Endothelial cell of umbilical vein (primary cell): ENCODE measurements around the gene MYL2. TPM values are rescaled to one million over a fixed set of nuclear protein-coding genes. Genes with fewer than 3 reads are reported as not detected.

ENCODE experiments used
- BruUV-seq: library from RNA; stranded (reverse); fragments of 400-500 nt; replicated peaks from 2 replicates; lab custom pipeline; 2021; lab: Mats Ljungman, UMichigan
- CTCF ChIA-PET: fragments of 300-600, 350-600 bp; sonication (Branson Sonifier 250); formaldehyde crosslinking; loops from one replicate; lab custom pipeline; 2021; ENCODE audit warnings: antibody characterized with exemption, inconsistent platforms; lab: Charles Lee
- POLR2A ChIA-PET: fragments of 300-600, 350-600 bp; sonication (Branson Sonifier 250); formaldehyde crosslinking; loops from one replicate; lab custom pipeline; 2021; ENCODE audit warnings: antibody characterized with exemption, inconsistent platforms; lab: Charles Lee
- DNase-seq: peaks from one replicate; pipeline ENCODE4 v3.0.0-alpha.2; 2011; ENCODE audit warnings: low read depth, low spot score
- FAIRE-seq: peaks from 2 replicates; lab custom pipeline; 2011; peaks lifted over from hg19 to GRCh38; lab: Jason Lieb, UNC
- H2AFZ ChIP-seq: 2 replicates; pipeline ENCODE4 v1.6.0; 2012; ENCODE audit warnings: low read depth, low read length, control low read depth, inconsistent platforms
- H3K27ac ChIP-seq: 2 replicates; pipeline ENCODE4 v1.5.1; 2011; ENCODE audit warnings: low read depth, mild to moderate bottlenecking, control low read depth, low read length, moderate library complexity; ENCODE audit not compliant: insufficient read depth
- H3K27me3 ChIP-seq, 2 experiments: 2 replicates each; pipeline versions ENCODE4 v1.6.0 to v1.6.1; 2011; ENCODE audit warnings: low read length in 2 of 2, mixed read lengths in 1 of 2; ENCODE audit not compliant: control insufficient read depth in 2 of 2, insufficient read depth in 2 of 2
- H3K36me3 ChIP-seq, 2 experiments: 2 replicates in 1 of 2; 3 replicates in 1 of 2; pipeline ENCODE4 v1.5.1; 2011; ENCODE audit warnings: low read length in 2 of 2, mild to moderate bottlenecking in 1 of 2, moderate library complexity in 1 of 2; ENCODE audit not compliant: control insufficient read depth in 2 of 2, insufficient read depth in 2 of 2; ENCODE audit errors: extremely low read depth in 1 of 2
- H3K4me1 ChIP-seq: 3 replicates; pipeline ENCODE4 v1.5.1; 2011; ENCODE audit warnings: mild to moderate bottlenecking, low read length; ENCODE audit not compliant: control insufficient read depth, insufficient read depth; ENCODE audit errors: extremely low read depth
- H3K4me2 ChIP-seq: 2 replicates; pipeline ENCODE4 v1.6.1; 2011; ENCODE audit warnings: low read length, control low read depth, mixed read lengths; ENCODE audit not compliant: insufficient read depth
- H3K4me3 ChIP-seq, 3 experiments: fragments of 200-600 bp in 1 of 3; sonication (generic), shearing (Covaris generic) in 1 of 3; replicated peaks in 1 of 3; 2 replicates each; pipeline ENCODE4 v1.5.1; 2011 to 2016; ENCODE audit warnings: control low read depth in 3 of 3, low read length in 3 of 3, mild to moderate bottlenecking in 2 of 3, inconsistent platforms in 1 of 3, low read depth in 1 of 3, moderate library complexity in 1 of 3; ENCODE audit not compliant: insufficient read depth in 1 of 3
- H3K79me2 ChIP-seq: 2 replicates; pipeline ENCODE4 v1.6.0; 2012; ENCODE audit warnings: low read length, inconsistent platforms; ENCODE audit not compliant: control insufficient read depth, insufficient read depth
- H3K9ac ChIP-seq: replicated peaks from 2 replicates; pipeline ENCODE3; 2011; ENCODE audit warnings: low read length, control low read depth; ENCODE audit not compliant: insufficient read depth; ENCODE audit errors: extremely low read depth
- H3K9me1 ChIP-seq: replicated peaks from 3 replicates; pipeline ENCODE4 v1.6.0; 2011; ENCODE audit warnings: mild to moderate bottlenecking, low read length; ENCODE audit not compliant: control insufficient read depth, insufficient read depth; ENCODE audit errors: extremely low read depth
- H3K9me3 ChIP-seq: replicated peaks from 2 replicates; pipeline ENCODE4 v1.5.1; 2012; ENCODE audit warnings: low read length, inconsistent platforms; ENCODE audit not compliant: control insufficient read depth, insufficient read depth
- H4K20me1 ChIP-seq: replicated peaks from 2 replicates; pipeline ENCODE3; 2011; ENCODE audit warnings: mild to moderate bottlenecking, low read length; ENCODE audit not compliant: control insufficient read depth, insufficient read depth; ENCODE audit errors: extremely low read depth
- CTCF ChIP-seq, 2 donors: IDR thresholded peaks; 1 replicate in 1 of 2; 2 replicates in 1 of 2; pipeline ENCODE4 v1.5.1; 2011; ENCODE audit warnings: low read length in 2 of 2, mild to moderate bottlenecking in 2 of 2, moderate library complexity in 2 of 2, control low read depth in 1 of 2, inconsistent platforms in 1 of 2, low read depth in 1 of 2; ENCODE audit not compliant: insufficient read depth in 1 of 2; ENCODE audit errors: extremely low read depth in 1 of 2
- EZH2 ChIP-seq: IDR thresholded peaks from 2 replicates; pipeline ENCODE4 v1.6.1; 2012; ENCODE audit warnings: borderline replicate concordance, low read depth, mild to moderate bottlenecking, moderate library complexity, low read length, inconsistent platforms; ENCODE audit not compliant: severe bottlenecking
- FOS ChIP-seq: IDR thresholded peaks from 2 replicates; pipeline ENCODE4 v1.6.1; 2011; ENCODE audit warnings: mild to moderate bottlenecking, low read length, moderate library complexity, borderline replicate concordance; ENCODE audit not compliant: insufficient read depth
- GATA2 ChIP-seq: IDR thresholded peaks from 2 replicates; pipeline ENCODE4 v1.7.0; 2011; ENCODE audit warnings: low read depth, mild to moderate bottlenecking, moderate library complexity, mixed read lengths, low read length; ENCODE audit not compliant: insufficient read length, insufficient read depth
- JUN ChIP-seq: IDR thresholded peaks from 2 replicates; pipeline ENCODE4 v1.6.1; 2011; ENCODE audit warnings: borderline replicate concordance, low read depth; ENCODE audit not compliant: insufficient read length, insufficient read depth
- MAX ChIP-seq: IDR thresholded peaks from 2 replicates; pipeline ENCODE4 v1.6.1; 2011; ENCODE audit not compliant: insufficient read depth, insufficient read length
- MYC ChIP-seq: IDR thresholded peaks from one replicate; pipeline ENCODE4 v1.6.1; 2011; ENCODE audit warnings: mild to moderate bottlenecking, low read depth, low read length
- POLR2A ChIP-seq: IDR thresholded peaks from 2 replicates; pipeline ENCODE4 v1.6.1; 2012; ENCODE audit warnings: low read depth, mild to moderate bottlenecking, control low read depth, low read length
- POLR2AphosphoS5 ChIP-seq: IDR thresholded peaks from 2 replicates; pipeline ENCODE4 v1.6.1; 2012; ENCODE audit warnings: low read depth, mild to moderate bottlenecking, control low read depth, low read length, moderate library complexity; ENCODE audit not compliant: insufficient read depth
- dilution Hi-C: fragments of 300-500 bp; cut with MboI; formaldehyde crosslinking; loops from one replicate; pipeline ENCODE4 v1.15.0; 2019; ENCODE audit warnings: low sequenced_read_pairs; ENCODE audit not compliant: extremely low pct_ligation_motif_present
- intact Hi-C: fragments of 100-400 bp; cut with micrococcal nuclease; formaldehyde crosslinking; loops from one replicate; pipeline ENCODE4 v1.10.0; 2022
- polyA plus RNA-seq, 4 experiments: library from polyadenylated mRNA; depleted of rRNA in 3 of 4; stranded (reverse) in 3 of 4; unstranded in 1 of 4; fragments of >200 nt; gene quantifications; 2 replicates each; pipeline versions ENCODE4 v1.2.1 to v1.2.3, GENCODE V29; 2011 to 2012; ENCODE audit warnings: missing spikeins in 1 of 4
- total RNA-seq: library from RNA; stranded (reverse); gene quantifications from 2 replicates; pipeline ENCODE4 v1.2.3, GENCODE V29; 2021

The MYL2 gene
- total and polyA plus RNA-seq, 2 donors (not counting 3 experiments of a cell fraction or from before 2014, with no cell fraction given): 0.93 TPM; not detected in 1

DNA sequence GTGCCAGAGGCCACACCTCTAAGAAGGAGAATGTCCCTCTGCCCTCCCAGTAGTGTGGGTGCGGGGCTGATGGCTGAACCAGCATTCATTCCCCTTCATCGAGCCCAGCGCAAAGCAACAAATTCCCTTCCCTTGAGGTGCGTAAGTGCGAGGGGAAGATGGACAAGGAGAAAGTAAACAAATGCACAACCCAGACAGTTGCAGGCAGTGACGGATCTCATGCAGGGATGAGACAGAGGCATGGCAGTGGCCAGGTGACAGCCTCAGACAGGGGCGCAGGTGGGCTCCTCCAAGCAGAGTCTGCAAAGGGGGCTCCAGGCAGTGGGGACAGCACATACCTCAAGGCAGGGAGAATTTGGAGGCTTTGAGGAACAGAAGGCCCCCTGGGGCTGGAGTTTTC, 2.3 kb upstream of the MYL2 start:
- no peaks in the 10 kb centered on the region for H3K9me1 ChIP-seq
- H4K20me1 ChIP-seq: no peaks in the 10 kb centered on the region
- FAIRE-seq: no peak
- H3K4me1 ChIP-seq: peaks cover 9% of the 10 kb centered on the region
- H3K9me3 ChIP-seq: no peaks in the 10 kb centered on the region
- H3K9ac ChIP-seq: no peak overlapping the region
- no peak overlapping the region for H3K27ac ChIP-seq
- ChIA-PET POLR2A (no interaction called here), CTCF (no interaction called here)
- no peak for DNase-seq
- no peak overlapping the region for H3K4me3 ChIP-seq
- no peaks in the 10 kb centered on the region for H3K27me3 ChIP-seq
- no peak overlapping the region for H2AFZ ChIP-seq
- BruUV-seq: no TSS peak
- H3K4me2 ChIP-seq: no peak overlapping the region
- intact Hi-C loops (no loop called here), dilution Hi-C loops (no loop called here)
- no peaks in the 10 kb centered on the region for H3K79me2 ChIP-seq
- TF ChIP-seq POLR2A: no peak
- no peak for TF ChIP-seq MAX
- no peak for TF ChIP-seq GATA2
- no peak for TF ChIP-seq MYC
- no peak for TF ChIP-seq FOS
- TF ChIP-seq EZH2: no peak
- TF ChIP-seq CTCF (IDR thresholded peaks at IDR 0.05; ENCODE audit: extremely low read depth in 1 of 2, insufficient read depth in 1 of 2, low read depth in 1 of 2, low read length in 2 of 2): no peak
- no peak for TF ChIP-seq JUN
- TF ChIP-seq POLR2AphosphoS5: no peak
- no peaks in the 10 kb centered on the region for H3K36me3 ChIP-seq
